BJ (cell line): ENCODE measurements around the gene LIPH. TPM values are rescaled to one million over a fixed set of nuclear protein-coding genes. Genes with fewer than 3 reads are reported as not detected.
A peak's percentile ranks its signal among the peaks of the same experiment; 100 is the strongest.
"Not testable (repeated sequence)": the region's sequence is repeated elsewhere in the genome, so short reads cannot be mapped to it uniquely, and the experiment has no call there.

ENCODE experiments used
- CTCF ChIA-PET: fragments of 350-600 bp; formaldehyde crosslinking; extraction: SDS; loops from one replicate; lab custom pipeline; 2021; ENCODE audit warnings: antibody characterized with exemption, inconsistent platforms; lab: Yijun Ruan, JAX
- POLR2A ChIA-PET: fragments of 300-600 bp; sonication (Branson Sonifier 250); formaldehyde crosslinking; extraction: SDS; loops from one replicate; lab custom pipeline; 2021; ENCODE audit warnings: antibody characterized with exemption; lab: Charles Lee
- DNase-seq: peaks from one replicate; pipeline ENCODE4 v3.0.0-alpha.2; 2011; ENCODE audit warnings: low read depth
- H3K27me3 ChIP-seq: 2 replicates; pipeline ENCODE4 v1.6.0; 2011; ENCODE audit warnings: low read length; ENCODE audit not compliant: control insufficient read depth, insufficient read depth
- H3K36me3 ChIP-seq: 2 replicates; pipeline ENCODE4 v1.5.1; 2011; ENCODE audit warnings: low read length; ENCODE audit not compliant: control insufficient read depth, insufficient read depth
- H3K4me3 ChIP-seq: 2 replicates; pipeline ENCODE4 v1.5.1; 2011; ENCODE audit warnings: low read depth, mild to moderate bottlenecking, control low read depth, low read length
- CTCF ChIP-seq: IDR thresholded peaks from 2 replicates; pipeline ENCODE4 v1.5.1; 2011; ENCODE audit warnings: low read depth, mild to moderate bottlenecking, control low read depth, inconsistent platforms, low read length, moderate library complexity; ENCODE audit not compliant: insufficient read depth
- polyA plus RNA-seq: library from polyadenylated mRNA; depleted of rRNA; stranded (reverse); fragments of >200 nt; gene quantifications from 2 replicates; pipeline ENCODE4 v1.2.3, GENCODE V29; 2011

LIPH gene
- polyA plus RNA-seq, 1 experiment: 0.17 TPM

- TF ChIP-seq CTCF: peak; percentile 53
- POLR2A ChIA-PET: not testable (repeated sequence)
Measured at GRCh38 chr3:185575108-185575869, 22.9 kb upstream of the LIPH start.

GRCh38 chr3:185572183-185572582, 19.8 kb upstream of the LIPH start:
- Histone ChIP-seq H3K27me3 (no peaks in the 10 kb centered on the region), H3K4me3 (no peak overlapping the region), H3K36me3 (no peaks in the 10 kb centered on the region)
- POLR2A ChIA-PET: no interaction called here
- DNase-seq: no peak
- CTCF ChIA-PET: interaction anchor here (0.5 to 1.7 kb wide), 4 partner anchors 14 to 253 kb away, joined by 3 to 4 read pairs (median 4); no protein-coding TSS in a partner anchor
- TF ChIP-seq CTCF: no peak

More at GRCh38 chr3:185575108-185575869, 22.9 kb upstream of the LIPH start:
- not testable (repeated sequence) for H3K4me3 ChIP-seq, H3K36me3 ChIP-seq, H3K27me3 ChIP-seq, DNase-seq
- CTCF ChIA-PET: interaction anchor here (0.8 to 4.1 kb wide), 17 partner anchors 10 to 212 kb away, joined by 3 to 40 read pairs (median 4); partner anchors contain the start of genes MAP3K13 and SENP2

GRCh38 chr3:185561958-185562357, 9.6 kb upstream of the LIPH start:
- Histone ChIP-seq H3K27me3 (no peaks in the 10 kb centered on the region), H3K36me3 (no peaks in the 10 kb centered on the region), H3K4me3 (no peak overlapping the region)
- no peak for TF ChIP-seq CTCF
- ChIA-PET CTCF (interaction anchor here (4.8 kb wide), 1 partner anchor 14 kb away, joined by 40 read pairs; no protein-coding TSS in a partner anchor), POLR2A (interaction anchor here (0.6 kb wide), 1 partner anchor 249 kb away, joined by 8 read pairs; no protein-coding TSS in a partner anchor)
- no peak for DNase-seq

GRCh38 chr3:185561374-185561943, 9.1 kb upstream of the LIPH start:
- TF ChIP-seq CTCF: no peak
- POLR2A ChIA-PET: interaction anchor here (0.6 kb wide), 1 partner anchor 250 kb away, joined by 8 read pairs; no protein-coding TSS in a partner anchor
- H3K4me3 ChIP-seq: no peak overlapping the region
- H3K27me3 ChIP-seq: no peaks in the 10 kb centered on the region
- CTCF ChIA-PET: interaction anchor here (1.1 to 4.8 kb wide), 2 partner anchors 14 to 99 kb away, joined by 3 to 40 read pairs; no protein-coding TSS in a partner anchor
- no peaks in the 10 kb centered on the region for H3K36me3 ChIP-seq
- DNase-seq: no peak

- H3K4me3 ChIP-seq: no peak overlapping the region
- H3K27me3 ChIP-seq: no peaks in the 10 kb centered on the region
- POLR2A ChIA-PET: no interaction called here
- CTCF ChIA-PET: interaction anchor here (0.8 to 4.8 kb wide), 4 partner anchors 15 to 384 kb away, joined by 3 to 40 read pairs (median 7); no protein-coding TSS in a partner anchor
- TF ChIP-seq CTCF: no peak
- no peak for DNase-seq
- no peaks in the 10 kb centered on the region for H3K36me3 ChIP-seq
Measured at GRCh38 chr3:185560676-185561075, 8.3 kb upstream of the LIPH start.
